SK-N-SH treated with all-trans-retinoic acid at 6 μM for 48 hours (cell line): ENCODE data around the gene TCP11L2.

Experiments
- ARNTL ChIP-seq: fragments of 450-650 bp; formaldehyde crosslinking; IDR thresholded peaks from 2 replicates; pipeline ENCODE4 v1.5.0; 2020; ENCODE audit warnings: low read depth, mild to moderate bottlenecking, moderate library complexity, borderline replicate concordance
- BACH2 ChIP-seq: fragments of 250-450 bp; sonication (Bioruptor Pico); IDR thresholded peaks from 2 replicates; pipeline ENCODE4 v1.9.0; 2021; ENCODE audit warnings: mild to moderate bottlenecking, borderline replicate concordance
- ESRRG ChIP-seq: fragments of 250-450 bp; sonication (Bioruptor Pico); IDR thresholded peaks from 2 replicates; pipeline ENCODE4 v1.6.1; 2021; ENCODE audit warnings: mild to moderate bottlenecking
- PPARA ChIP-seq: fragments of 250-450 bp; sonication (Bioruptor Pico); IDR thresholded peaks from 2 replicates; pipeline ENCODE4 v1.5.0; 2020; ENCODE audit warnings: mild to moderate bottlenecking, borderline replicate concordance
- TOX ChIP-seq: fragments of 250-450 bp; sonication (Bioruptor Pico); IDR thresholded peaks from 2 replicates; pipeline ENCODE4 v1.8.0; 2021; ENCODE audit warnings: mild to moderate bottlenecking, moderate library complexity, borderline replicate concordance
- ZC3H10 ChIP-seq: fragments of 250-450 bp; sonication (Bioruptor Pico); IDR thresholded peaks from 2 replicates; pipeline ENCODE4 v1.5.1; 2021; ENCODE audit warnings: mild to moderate bottlenecking, moderate library complexity
- ZFP3 ChIP-seq: fragments of 250-450 bp; sonication (Bioruptor Pico); IDR thresholded peaks from 2 replicates; pipeline ENCODE4 v1.5.0; 2020; ENCODE audit warnings: mild to moderate bottlenecking, moderate library complexity
- ZNF565 ChIP-seq: fragments of 450-650 bp; formaldehyde crosslinking; conservative IDR thresholded peaks from 2 replicates; pipeline ENCODE4 v1.5.0; 2020; ENCODE audit warnings: low read depth, mild to moderate bottlenecking, moderate library complexity
- ZNF70 ChIP-seq: fragments of 450-650 bp; formaldehyde crosslinking; IDR thresholded peaks from 2 replicates; pipeline ENCODE4 v1.5.0; 2020; ENCODE audit warnings: mild to moderate bottlenecking, moderate library complexity
- TF ChIP-seq, protein P1 (sequence below): fragments of 250-450 bp; sonication (Bioruptor Pico); IDR thresholded peaks from 2 replicates; pipeline ENCODE4 v1.5.1; 2020; ENCODE audit warnings: low read depth, mild to moderate bottlenecking, moderate library complexity
- TF ChIP-seq, protein P2 (sequence below): fragments of 250-450 bp; sonication (Bioruptor Pico); IDR thresholded peaks from 2 replicates; pipeline ENCODE4 v1.5.1; 2021; ENCODE audit warnings: mild to moderate bottlenecking, moderate library complexity
- TF ChIP-seq, protein P3 (sequence below): fragments of 250-450 bp; sonication (Bioruptor Pico); IDR thresholded peaks from 2 replicates; pipeline ENCODE4 v1.8.0; 2020; ENCODE audit warnings: mild to moderate bottlenecking, moderate library complexity, borderline replicate concordance
- TF ChIP-seq, protein P4 (sequence below): fragments of 250-450 bp; sonication (Bioruptor Pico); IDR thresholded peaks from 2 replicates; pipeline ENCODE4 v1.5.0; 2020; ENCODE audit warnings: mild to moderate bottlenecking, moderate library complexity
- TF ChIP-seq, protein P5 (sequence below): fragments of 250-450 bp; sonication (Bioruptor Pico); IDR thresholded peaks from 2 replicates; pipeline ENCODE4 v1.8.0; 2021; ENCODE audit warnings: low read depth, mild to moderate bottlenecking, moderate library complexity, borderline replicate concordance

DNA sequence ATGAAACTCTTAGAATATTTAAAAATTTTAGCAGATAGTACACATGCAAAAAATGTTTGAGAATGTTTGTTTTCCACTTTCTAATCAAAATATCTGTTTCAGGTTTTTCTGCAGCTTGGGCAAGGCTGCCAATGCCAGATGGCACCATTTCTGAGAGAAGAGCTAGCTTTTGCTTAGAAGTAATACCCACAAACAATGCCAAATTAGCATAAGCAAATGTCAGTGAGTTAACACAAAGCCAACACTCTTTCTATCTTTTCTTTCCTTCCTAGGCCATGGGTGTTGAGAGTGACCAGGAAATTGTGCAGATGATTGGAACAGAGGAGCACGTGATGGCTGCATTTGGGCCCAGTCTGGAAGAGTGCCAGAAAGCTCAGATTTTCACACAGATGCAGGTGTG, 90.2 kb downstream of the TCP11L2 start:
- TF ChIP-seq ESRRG (CRISPR knock-in tag) (no peak), ARNTL (CRISPR knock-in tag) (no peak), ZFP3 (CRISPR knock-in tag) (no peak), TOX (CRISPR knock-in tag) (no peak), PPARA (CRISPR knock-in tag) (no peak), ZNF565 (CRISPR knock-in tag) (no peak), ZC3H10 (CRISPR knock-in tag) (no peak), ZNF70 (no peak), BACH2 (CRISPR knock-in tag) (no peak)
- TF ChIP-seq, protein P1, sequence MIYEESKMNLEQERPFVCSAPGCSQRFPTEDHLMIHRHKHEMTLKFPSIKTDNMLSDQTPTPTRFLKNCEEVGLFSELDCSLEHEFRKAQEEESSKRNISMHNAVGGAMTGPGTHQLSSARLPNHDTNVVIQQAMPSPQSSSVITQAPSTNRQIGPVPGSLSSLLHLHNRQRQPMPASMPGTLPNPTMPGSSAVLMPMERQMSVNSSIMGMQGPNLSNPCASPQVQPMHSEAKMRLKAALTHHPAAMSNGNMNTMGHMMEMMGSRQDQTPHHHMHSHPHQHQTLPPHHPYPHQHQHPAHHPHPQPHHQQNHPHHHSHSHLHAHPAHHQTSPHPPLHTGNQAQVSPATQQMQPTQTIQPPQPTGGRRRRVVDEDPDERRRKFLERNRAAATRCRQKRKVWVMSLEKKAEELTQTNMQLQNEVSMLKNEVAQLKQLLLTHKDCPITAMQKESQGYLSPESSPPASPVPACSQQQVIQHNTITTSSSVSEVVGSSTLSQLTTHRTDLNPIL (CRISPR knock-in tag) = no peak
- TF ChIP-seq, protein P2, sequence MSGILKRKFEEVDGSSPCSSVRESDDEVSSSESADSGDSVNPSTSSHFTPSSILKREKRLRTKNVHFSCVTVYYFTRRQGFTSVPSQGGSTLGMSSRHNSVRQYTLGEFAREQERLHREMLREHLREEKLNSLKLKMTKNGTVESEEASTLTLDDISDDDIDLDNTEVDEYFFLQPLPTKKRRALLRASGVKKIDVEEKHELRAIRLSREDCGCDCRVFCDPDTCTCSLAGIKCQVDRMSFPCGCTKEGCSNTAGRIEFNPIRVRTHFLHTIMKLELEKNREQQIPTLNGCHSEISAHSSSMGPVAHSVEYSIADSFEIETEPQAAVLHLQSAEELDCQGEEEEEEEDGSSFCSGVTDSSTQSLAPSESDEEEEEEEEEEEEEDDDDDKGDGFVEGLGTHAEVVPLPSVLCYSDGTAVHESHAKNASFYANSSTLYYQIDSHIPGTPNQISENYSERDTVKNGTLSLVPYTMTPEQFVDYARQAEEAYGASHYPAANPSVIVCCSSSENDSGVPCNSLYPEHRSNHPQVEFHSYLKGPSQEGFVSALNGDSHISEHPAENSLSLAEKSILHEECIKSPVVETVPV (CRISPR knock-in tag) = no peak
- TF ChIP-seq, protein P3, sequence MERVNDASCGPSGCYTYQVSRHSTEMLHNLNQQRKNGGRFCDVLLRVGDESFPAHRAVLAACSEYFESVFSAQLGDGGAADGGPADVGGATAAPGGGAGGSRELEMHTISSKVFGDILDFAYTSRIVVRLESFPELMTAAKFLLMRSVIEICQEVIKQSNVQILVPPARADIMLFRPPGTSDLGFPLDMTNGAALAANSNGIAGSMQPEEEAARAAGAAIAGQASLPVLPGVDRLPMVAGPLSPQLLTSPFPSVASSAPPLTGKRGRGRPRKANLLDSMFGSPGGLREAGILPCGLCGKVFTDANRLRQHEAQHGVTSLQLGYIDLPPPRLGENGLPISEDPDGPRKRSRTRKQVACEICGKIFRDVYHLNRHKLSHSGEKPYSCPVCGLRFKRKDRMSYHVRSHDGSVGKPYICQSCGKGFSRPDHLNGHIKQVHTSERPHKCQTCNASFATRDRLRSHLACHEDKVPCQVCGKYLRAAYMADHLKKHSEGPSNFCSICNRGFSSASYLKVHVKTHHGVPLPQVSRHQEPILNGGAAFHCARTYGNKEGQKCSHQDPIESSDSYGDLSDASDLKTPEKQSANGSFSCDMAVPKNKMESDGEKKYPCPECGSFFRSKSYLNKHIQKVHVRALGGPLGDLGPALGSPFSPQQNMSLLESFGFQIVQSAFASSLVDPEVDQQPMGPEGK (CRISPR knock-in tag) = no peak
- TF ChIP-seq, protein P4, sequence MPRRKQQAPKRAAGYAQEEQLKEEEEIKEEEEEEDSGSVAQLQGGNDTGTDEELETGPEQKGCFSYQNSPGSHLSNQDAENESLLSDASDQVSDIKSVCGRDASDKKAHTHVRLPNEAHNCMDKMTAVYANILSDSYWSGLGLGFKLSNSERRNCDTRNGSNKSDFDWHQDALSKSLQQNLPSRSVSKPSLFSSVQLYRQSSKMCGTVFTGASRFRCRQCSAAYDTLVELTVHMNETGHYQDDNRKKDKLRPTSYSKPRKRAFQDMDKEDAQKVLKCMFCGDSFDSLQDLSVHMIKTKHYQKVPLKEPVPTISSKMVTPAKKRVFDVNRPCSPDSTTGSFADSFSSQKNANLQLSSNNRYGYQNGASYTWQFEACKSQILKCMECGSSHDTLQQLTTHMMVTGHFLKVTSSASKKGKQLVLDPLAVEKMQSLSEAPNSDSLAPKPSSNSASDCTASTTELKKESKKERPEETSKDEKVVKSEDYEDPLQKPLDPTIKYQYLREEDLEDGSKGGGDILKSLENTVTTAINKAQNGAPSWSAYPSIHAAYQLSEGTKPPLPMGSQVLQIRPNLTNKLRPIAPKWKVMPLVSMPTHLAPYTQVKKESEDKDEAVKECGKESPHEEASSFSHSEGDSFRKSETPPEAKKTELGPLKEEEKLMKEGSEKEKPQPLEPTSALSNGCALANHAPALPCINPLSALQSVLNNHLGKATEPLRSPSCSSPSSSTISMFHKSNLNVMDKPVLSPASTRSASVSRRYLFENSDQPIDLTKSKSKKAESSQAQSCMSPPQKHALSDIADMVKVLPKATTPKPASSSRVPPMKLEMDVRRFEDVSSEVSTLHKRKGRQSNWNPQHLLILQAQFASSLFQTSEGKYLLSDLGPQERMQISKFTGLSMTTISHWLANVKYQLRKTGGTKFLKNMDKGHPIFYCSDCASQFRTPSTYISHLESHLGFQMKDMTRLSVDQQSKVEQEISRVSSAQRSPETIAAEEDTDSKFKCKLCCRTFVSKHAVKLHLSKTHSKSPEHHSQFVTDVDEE (CRISPR knock-in tag) = no peak
- TF ChIP-seq, protein P5, sequence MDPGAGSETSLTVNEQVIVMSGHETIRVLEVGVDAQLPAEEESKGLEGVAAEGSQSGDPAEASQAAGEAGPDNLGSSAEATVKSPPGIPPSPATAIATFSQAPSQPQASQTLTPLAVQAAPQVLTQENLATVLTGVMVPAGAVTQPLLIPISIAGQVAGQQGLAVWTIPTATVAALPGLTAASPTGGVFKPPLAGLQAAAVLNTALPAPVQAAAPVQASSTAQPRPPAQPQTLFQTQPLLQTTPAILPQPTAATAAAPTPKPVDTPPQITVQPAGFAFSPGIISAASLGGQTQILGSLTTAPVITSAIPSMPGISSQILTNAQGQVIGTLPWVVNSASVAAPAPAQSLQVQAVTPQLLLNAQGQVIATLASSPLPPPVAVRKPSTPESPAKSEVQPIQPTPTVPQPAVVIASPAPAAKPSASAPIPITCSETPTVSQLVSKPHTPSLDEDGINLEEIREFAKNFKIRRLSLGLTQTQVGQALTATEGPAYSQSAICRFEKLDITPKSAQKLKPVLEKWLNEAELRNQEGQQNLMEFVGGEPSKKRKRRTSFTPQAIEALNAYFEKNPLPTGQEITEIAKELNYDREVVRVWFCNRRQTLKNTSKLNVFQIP (CRISPR knock-in tag) = no peak
